Ammon's horn (tissue), 1 donor: ENCODE measurements around the gene FBP2.
"Not testable (repeated sequence)": the region's sequence is repeated elsewhere in the genome, so short reads cannot be mapped to it uniquely, and the experiment has no call there.

ENCODE experiments used
- DNase-seq: peaks from one replicate; pipeline ENCODE4 v3.0.0-alpha.2; 2016; ENCODE audit warnings: low spot score

Gene FBP2

GRCh38 chr9:94563548-94563947, 30.1 kb downstream of the FBP2 start:
- no peak for DNase-seq

GRCh38 chr9:94560237-94560636, 33.4 kb downstream of the FBP2 start:
- DNase-seq: no peak

- DNase-seq: no peak
Observed at GRCh38 chr9:94557376-94557775, 36.2 kb downstream of the FBP2 start.

GRCh38 chr9:94554439-94555331, 38.9 kb downstream of the FBP2 start, which contains the start of gene PCAT7:
Gene PCAT7 (plus strand): TSS chr9:94555083.
- no peak for DNase-seq

GRCh38 chr9:94554078-94554438, 39.6 kb downstream of the FBP2 start:
- DNase-seq: no peak

GRCh38 chr9:94553029-94553938, 40.3 kb downstream of the FBP2 start:
- DNase-seq: no peak

- no peak for DNase-seq
Observed at GRCh38 chr9:94545940-94546339, 47.7 kb downstream of the FBP2 start.

- DNase-seq: not testable (repeated sequence)
Observed at GRCh38 chr9:94544335-94544734, 49.3 kb downstream of the FBP2 start.

GRCh38 chr9:94538908-94539307, 54.7 kb downstream of the FBP2 start:
- no peak for DNase-seq

- DNase-seq: no peak
Observed at GRCh38 chr9:94534901-94535300, 58.7 kb downstream of the FBP2 start.

- no peak for DNase-seq
Observed at GRCh38 chr9:94533601-94534000, 60.0 kb downstream of the FBP2 start.

GRCh38 chr9:94533155-94533554, 60.5 kb downstream of the FBP2 start:
- no peak for DNase-seq

GRCh38 chr9:94528886-94529285, 64.7 kb downstream of the FBP2 start:
- DNase-seq: no peak

- DNase-seq: no peak
Observed at GRCh38 chr9:94526951-94527350, 66.7 kb downstream of the FBP2 start.

- no peak for DNase-seq
Observed at GRCh38 chr9:94526271-94526670, 67.4 kb downstream of the FBP2 start.

GRCh38 chr9:94525396-94526035, 68.1 kb downstream of the FBP2 start:
- no peak for DNase-seq

GRCh38 chr9:94517254-94517653, 76.4 kb downstream of the FBP2 start:
- no peak for DNase-seq

- DNase-seq: no peak
Observed at GRCh38 chr9:94514722-94515121, 78.9 kb downstream of the FBP2 start.

- DNase-seq: no peak
Observed at GRCh38 chr9:94511955-94512265, 81.7 kb downstream of the FBP2 start.

GRCh38 chr9:94511134-94511954, 82.3 kb downstream of the FBP2 start:
- peak; percentile 2 for DNase-seq
